ENCODE results near the gene CHRNB1. TPM values are rescaled to one million over a fixed set of nuclear protein-coding genes. Genes with fewer than 3 reads are reported as not detected.

The CHRNB1 gene, protein sequence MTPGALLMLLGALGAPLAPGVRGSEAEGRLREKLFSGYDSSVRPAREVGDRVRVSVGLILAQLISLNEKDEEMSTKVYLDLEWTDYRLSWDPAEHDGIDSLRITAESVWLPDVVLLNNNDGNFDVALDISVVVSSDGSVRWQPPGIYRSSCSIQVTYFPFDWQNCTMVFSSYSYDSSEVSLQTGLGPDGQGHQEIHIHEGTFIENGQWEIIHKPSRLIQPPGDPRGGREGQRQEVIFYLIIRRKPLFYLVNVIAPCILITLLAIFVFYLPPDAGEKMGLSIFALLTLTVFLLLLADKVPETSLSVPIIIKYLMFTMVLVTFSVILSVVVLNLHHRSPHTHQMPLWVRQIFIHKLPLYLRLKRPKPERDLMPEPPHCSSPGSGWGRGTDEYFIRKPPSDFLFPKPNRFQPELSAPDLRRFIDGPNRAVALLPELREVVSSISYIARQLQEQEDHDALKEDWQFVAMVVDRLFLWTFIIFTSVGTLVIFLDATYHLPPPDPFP
- 2.3 and 3.9 TPM in 2 replicates for total RNA-seq

DNA sequence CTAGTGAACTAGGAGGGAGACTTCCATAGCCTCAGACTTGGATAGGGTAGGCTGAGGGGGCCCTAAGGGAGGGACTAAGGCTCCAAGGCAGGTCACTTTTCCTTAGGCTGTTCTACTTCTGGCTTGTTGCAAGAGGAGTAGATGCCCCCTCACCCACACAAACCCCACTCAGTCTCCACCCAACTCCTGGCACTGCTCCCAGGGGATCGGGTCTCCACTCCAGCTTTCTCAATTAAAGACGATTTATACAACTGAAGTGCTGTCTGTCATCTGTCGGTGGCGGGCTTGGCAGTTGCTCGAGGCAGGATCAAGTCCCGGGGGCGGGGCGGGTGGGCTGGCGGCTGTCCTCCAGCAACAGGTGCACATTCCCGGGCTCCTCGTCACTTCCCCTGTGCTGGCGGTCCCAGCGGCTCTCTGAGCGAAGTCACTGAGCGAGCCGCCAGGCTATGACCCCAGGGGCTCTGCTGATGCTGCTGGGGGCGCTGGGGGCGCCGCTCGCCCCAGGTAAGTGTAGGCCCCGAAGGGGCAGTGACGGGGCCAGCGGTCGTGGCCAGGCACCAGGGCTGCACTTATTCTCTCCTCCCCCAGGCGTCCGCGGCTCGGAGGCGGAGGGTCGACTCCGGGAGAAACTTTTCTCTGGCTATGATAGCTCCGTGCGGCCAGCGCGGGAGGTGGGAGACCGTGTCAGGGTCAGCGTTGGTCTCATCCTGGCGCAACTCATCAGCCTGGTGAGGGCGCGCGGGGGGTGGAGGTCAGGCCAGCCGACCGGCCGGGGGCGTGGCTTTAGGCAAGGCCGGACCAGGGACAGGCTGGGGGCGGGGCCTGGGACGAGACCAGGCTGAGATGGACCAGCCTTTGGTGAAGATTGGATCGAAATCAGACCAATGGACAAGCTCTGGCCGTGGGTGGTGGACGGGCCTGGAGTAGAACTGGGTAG, at the start of gene CHRNB1:
Gene CHRNB1, plus strand, starts transcription at position 380 of the 937 bp plus-strand sequence. Its CDS starts 67 bp downstream, at position 447.

DNA sequence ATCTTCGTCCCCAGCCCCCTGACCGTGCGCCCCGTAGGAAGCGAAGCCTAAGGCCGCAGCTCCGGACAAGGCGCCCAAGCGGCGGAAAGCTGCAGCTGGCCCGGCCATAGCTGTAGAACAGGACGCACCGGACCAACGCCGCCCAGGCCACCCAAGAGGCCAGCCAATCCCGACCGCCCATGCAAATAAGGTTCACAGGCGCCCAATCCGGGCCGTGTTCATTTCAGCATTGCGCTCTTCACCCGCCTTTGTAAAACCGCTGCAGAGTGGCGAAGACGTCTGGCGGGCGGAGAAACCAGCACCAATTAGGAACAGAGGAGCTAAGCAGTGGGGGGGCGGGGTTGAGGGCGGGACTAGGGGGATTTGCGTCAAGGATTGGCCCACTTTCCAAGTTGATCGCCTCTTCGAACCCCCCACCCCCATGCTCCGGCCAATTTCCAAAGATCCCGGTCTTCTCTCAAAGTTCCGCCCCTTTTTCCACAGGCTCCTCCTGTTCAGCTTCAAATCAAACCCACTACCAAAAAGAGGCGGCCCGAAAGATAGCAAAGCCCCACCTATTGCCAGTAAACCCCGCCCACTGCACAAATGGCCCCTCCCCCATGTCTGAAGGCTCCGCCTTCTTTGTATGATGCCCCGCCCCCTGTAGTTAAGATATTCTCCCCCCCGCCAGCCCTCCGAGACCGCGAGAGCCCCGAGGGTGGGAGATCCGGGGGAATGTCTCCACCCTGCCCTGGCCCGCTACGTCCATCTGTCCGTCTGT, 40.7 kb upstream of the CHRNB1 start, which contains the start of gene TMEM256:
Gene TMEM256, minus strand, starts transcription at position 121 of the 760 bp plus-strand sequence. Its CDS starts 13 bp downstream, at position 108.

DNA sequence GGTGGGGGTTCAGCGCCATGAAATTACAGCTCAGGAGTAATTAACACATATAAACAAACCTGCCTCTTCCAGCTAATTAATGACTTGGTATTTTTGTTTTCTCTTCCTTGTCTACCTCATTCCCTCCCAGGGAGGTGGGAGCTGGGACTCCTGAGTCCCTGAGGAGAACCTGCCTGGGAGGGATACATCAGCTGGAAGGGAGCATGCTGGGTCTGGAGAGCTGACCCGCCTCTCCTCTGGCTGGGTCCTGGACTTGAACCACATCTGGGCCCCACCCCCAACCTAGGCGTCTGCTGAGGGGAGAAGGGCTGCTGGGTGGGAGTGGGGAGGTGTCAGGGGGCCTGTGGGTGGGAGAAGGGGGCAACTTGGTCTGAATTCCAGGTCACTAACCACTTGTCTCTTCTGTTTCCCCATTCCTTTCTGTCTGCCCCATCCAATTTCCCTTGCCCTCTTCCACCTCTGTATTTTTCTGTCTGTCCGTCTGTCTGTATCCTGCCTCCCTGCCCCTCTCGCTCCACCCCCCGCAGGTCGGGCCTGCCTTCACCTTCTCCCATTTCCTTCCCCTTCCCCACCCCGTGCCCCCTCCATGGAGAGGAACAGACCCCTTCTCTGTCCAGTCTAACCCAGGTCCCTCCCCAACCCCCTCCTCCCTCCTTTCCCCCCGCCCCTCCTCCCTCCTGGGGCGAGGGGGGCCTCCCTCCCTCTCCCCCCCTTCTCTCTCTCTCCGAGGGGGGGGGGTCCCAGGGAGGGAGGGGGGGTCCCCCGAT, 37.2 kb upstream of the CHRNB1 start, which contains the start of gene NLGN2:
Gene NLGN2, plus strand, starts transcription at position 361 of the 767 bp plus-strand sequence. CDS start 411 bp downstream, outside the sequence.

GRCh38 chr17:7419819-7420610, 24.8 kb upstream of the CHRNB1 start, which contains the start of gene SPEM1:
TSS of gene SPEM1 (plus strand) at chr17:7420324. CDS start at chr17:7420385, 61 bp downstream.

DNA sequence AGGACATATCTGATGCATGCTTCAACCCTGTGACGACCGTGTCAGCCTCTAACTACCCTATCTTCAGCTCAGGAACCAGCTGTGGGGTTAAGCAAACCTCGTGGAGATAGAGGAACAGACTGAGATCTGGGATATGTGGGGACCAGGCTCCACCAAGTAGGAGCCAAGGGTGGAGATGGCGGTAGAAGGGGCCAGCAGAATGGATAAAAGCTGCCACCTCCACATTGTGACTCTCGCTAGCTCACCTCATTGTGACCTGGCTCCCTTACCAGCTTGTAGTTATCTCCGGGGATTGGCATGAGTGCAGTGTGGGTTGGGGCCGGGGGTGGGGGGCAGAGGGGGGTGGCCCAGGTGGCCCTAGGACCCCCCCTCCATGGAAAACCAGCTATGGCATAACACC, 19.5 kb upstream of the CHRNB1 start, which contains the start of gene SPEM2:
Gene SPEM2, plus strand, starts transcription at position 301 of the 400 bp plus-strand sequence. Its CDS starts 73 bp downstream, at position 374.

DNA sequence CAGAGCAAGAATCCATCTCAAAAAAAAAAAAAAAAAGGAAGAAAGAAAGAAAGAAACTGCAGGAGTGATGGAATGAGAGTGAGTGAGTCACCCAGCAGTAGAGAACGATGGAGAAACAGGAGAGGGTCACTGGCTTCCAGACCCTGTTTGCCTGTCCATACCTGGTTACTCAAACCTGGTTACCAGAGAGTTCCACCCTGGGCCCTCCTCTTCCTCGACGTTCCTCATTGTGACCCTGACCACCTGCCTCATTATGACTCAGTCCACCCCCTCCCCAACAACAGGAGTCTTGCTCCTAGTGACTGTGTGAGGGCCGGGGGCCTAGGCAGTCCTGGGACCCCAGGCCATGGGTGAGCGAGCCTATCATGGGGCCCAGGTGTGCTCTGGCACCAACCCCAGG, 16.3 kb upstream of the CHRNB1 start, which contains the start of gene SPEM3:
Gene SPEM3, plus strand, starts transcription at position 301 of the 400 bp plus-strand sequence. Its CDS starts 46 bp downstream, at position 347.

DNA sequence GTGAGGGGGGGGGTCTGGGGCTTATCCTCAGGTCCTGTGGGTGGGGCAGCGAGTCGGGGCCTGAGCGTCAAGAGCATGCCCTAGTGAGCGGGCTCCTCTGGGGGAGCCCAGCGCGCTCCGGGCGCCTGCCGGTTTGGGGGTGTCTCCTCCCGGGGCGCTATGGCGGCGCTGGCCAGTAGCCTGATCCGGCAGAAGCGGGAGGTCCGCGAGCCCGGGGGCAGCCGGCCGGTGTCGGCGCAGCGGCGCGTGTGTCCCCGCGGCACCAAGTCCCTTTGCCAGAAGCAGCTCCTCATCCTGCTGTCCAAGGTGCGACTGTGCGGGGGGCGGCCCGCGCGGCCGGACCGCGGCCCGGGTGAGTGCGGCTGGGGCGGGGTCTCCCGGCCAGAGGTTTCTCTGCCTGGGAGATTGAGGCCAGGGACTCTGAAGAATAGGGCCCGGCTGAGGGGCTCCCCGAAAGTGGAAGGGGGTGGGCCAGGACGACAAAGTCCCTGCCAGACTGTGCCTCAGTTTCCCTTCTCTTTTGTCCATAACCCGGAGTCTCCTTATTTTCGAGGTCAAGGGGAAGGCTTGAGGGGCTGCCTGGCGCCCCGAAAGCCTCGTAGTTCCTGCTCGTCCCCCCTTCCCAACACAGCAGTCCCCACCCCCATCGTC, 5.3 kb upstream of the CHRNB1 start, which contains the start of gene FGF11:
Gene FGF11, plus strand, starts transcription at position 51 of the 651 bp plus-strand sequence. Its CDS starts 109 bp downstream, at position 160.

DNA sequence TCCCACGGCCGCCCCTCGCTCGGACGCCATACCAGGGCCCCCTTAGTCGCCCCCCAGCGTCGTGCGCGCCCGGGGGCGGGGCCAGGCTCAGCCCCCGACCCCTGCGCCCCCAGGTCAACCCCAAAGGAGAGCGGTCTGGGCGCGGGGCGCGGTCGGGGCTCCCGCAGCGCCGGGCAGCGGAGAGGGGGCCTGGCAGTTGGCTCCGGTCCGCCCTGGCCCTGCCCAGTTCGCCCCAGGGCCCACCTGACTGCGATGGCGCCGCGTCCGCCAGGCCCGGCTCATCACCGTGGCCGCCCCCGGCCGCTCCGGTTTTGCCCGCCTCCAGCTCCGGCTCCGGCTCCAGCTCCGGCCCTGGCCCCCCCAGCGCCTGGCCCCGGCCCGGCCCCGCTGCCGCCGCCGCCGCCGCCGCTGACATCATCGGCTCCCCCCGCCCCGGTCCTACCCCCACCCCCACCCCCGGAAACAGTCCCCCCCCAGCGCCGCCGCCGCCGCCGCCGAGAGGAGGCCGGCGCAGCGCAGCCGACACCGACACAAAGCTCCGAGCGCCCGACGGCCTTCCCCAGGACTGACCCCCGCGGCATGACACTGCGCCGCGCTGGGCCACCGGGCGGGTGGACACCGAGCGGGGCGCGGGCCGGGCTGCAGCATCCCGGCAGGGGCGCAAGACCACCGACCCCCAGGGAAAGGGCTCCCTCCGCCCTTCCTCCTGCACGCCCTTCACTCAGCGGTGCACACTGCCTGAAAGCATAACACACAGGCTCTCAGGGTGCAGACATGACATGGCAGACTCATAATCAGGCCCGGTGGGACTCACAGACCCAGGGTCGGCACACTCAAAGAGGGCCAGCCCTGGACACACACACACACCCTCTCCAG, 34.6 kb downstream of the CHRNB1 start, which contains the start of gene ZBTB4:
Gene ZBTB4, minus strand, starts transcription at position 419 of the 876 bp plus-strand sequence. CDS start 12,830 bp downstream, outside the sequence.

DNA sequence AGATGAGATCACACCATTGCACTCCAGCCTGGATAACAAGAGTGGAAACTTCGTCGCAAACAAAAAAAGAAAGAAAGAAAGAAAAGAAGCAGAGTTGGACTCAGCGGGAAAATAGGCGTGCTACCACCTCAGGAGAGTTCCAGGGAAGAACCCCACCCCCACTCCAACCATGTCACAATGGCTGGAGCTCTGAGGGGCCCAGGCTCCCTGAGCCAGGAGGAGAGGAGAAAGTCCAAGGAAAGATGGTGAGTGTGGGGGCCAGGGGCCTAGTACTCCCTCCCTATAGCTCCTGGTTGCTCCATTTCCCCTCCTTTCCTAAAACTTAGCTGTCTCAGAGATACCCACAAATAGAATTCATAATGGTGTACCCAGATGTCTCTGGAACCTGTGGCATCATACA, 36.4 kb downstream of the CHRNB1 start, which contains the start of gene SLC35G6:
Gene SLC35G6, plus strand, starts transcription at position 172 of the 400 bp plus-strand sequence. Its CDS starts 71 bp downstream, at position 243.

GRCh38 chr17:7484067-7484918, 39.4 kb downstream of the CHRNB1 start, which contains the start of gene POLR2A:
TSS of gene POLR2A (plus strand) at chr17:7484366.

Other genes starting within 250 kb of the CHRNB1 start
- gene DLG4, start 225.2 kb upstream of the CHRNB1 start, total RNA-seq: 12.7 and 16.3 TPM in 2 replicates
- 261 and 425 TPM in 2 replicates for gene ACADVL, start 225.1 kb upstream of the CHRNB1 start, total RNA-seq
- gene DVL2, start 210.5 kb upstream of the CHRNB1 start, total RNA-seq: 49.8 and 59.5 TPM in 2 replicates
- 40.0 and 40.8 TPM in 2 replicates for gene PHF23, start 205.6 kb upstream of the CHRNB1 start, total RNA-seq
- gene GABARAP, start 202.6 kb upstream of the CHRNB1 start, total RNA-seq: 118 and 275 TPM in 2 replicates
- gene CTDNEP1, start 193.3 kb upstream of the CHRNB1 start, total RNA-seq: 14.4 and 19.9 TPM in 2 replicates
- gene ELP5, start 192.8 kb upstream of the CHRNB1 start, total RNA-seq: 22.0 and 57.3 TPM in 2 replicates
- 0.19 and 1.7 TPM in 2 replicates for gene CLDN7, start 182.6 kb upstream of the CHRNB1 start, total RNA-seq
- under 0.01 and 0.28 TPM in 2 replicates for gene SLC2A4, start 163.3 kb upstream of the CHRNB1 start, total RNA-seq
- 0.56 TPM in 1 of 2 replicates, not detected in the other for gene YBX2, start 150.4 kb upstream of the CHRNB1 start, total RNA-seq
- gene EIF5A, start 137.4 kb upstream of the CHRNB1 start, total RNA-seq: 474 and 1,218 TPM in 2 replicates
- gene GPS2, start 129.7 kb upstream of the CHRNB1 start, total RNA-seq: 26.8 and 41.8 TPM in 2 replicates
- 12.7 and 23.8 TPM in 2 replicates for gene NEURL4, start 115.7 kb upstream of the CHRNB1 start, total RNA-seq
- 0.56 and 0.58 TPM in 2 replicates for gene ACAP1, start 108.5 kb upstream of the CHRNB1 start, total RNA-seq
- 10.4 and 13.5 TPM in 2 replicates for gene KCTD11, start 92.9 kb upstream of the CHRNB1 start, total RNA-seq
- not detected in 2 replicates for gene TMEM95, start 89.9 kb upstream of the CHRNB1 start, total RNA-seq
- under 0.01 and 0.28 TPM in 2 replicates for gene TNK1, start 64.0 kb upstream of the CHRNB1 start, total RNA-seq
- gene PLSCR3, start 50.5 kb upstream of the CHRNB1 start, total RNA-seq: 14.4 and 15.5 TPM in 2 replicates
- 88.0 and 144 TPM in 2 replicates for gene TMEM256, start 41.0 kb upstream of the CHRNB1 start, total RNA-seq
- gene NLGN2, start 37.2 kb upstream of the CHRNB1 start, total RNA-seq: 2.3 and 4.2 TPM in 2 replicates
- not detected in 2 replicates for gene SPEM1, start 24.7 kb upstream of the CHRNB1 start, total RNA-seq
- gene SPEM2, start 19.4 kb upstream of the CHRNB1 start, total RNA-seq: not detected in 2 replicates
- not detected in 2 replicates for gene SPEM3, start 16.2 kb upstream of the CHRNB1 start, total RNA-seq
- gene TMEM102, start 9.6 kb upstream of the CHRNB1 start, total RNA-seq: 1.5 and 2.3 TPM in 2 replicates
- 2.5 and 14.7 TPM in 2 replicates for gene FGF11, start 5.5 kb upstream of the CHRNB1 start, total RNA-seq
- gene ZBTB4, start 34.6 kb downstream of the CHRNB1 start, total RNA-seq: 14.8 and 21.4 TPM in 2 replicates
- not detected in 2 replicates for gene SLC35G6, start 36.4 kb downstream of the CHRNB1 start, total RNA-seq
- 49.6 and 88.0 TPM in 2 replicates for gene POLR2A, start 39.3 kb downstream of the CHRNB1 start, total RNA-seq
- gene TNFSF12, start 104.0 kb downstream of the CHRNB1 start, total RNA-seq: 3.6 and 14.1 TPM in 2 replicates
- gene TNFSF13, start 113.7 kb downstream of the CHRNB1 start, total RNA-seq: 0.38 and 1.1 TPM in 2 replicates
- 71.0 and 99.3 TPM in 2 replicates for gene SENP3, start 116.9 kb downstream of the CHRNB1 start, total RNA-seq
- gene CD68, start 134.6 kb downstream of the CHRNB1 start, total RNA-seq: 7.5 and 15.2 TPM in 2 replicates
- gene MPDU1, start 138.8 kb downstream of the CHRNB1 start, total RNA-seq: 54.4 and 115 TPM in 2 replicates
- 0.28 and 0.38 TPM in 2 replicates for gene SOX15, start 145.0 kb downstream of the CHRNB1 start, total RNA-seq
- 50.2 and 58.1 TPM in 2 replicates for gene FXR2, start 169.8 kb downstream of the CHRNB1 start, total RNA-seq
- 25.5 and 30.2 TPM in 2 replicates for gene SAT2, start 182.8 kb downstream of the CHRNB1 start, total RNA-seq
- gene SHBG, start 185.1 kb downstream of the CHRNB1 start, total RNA-seq: 0.19 and 0.28 TPM in 2 replicates
- not detected in 2 replicates for gene ATP1B2, start 205.9 kb downstream of the CHRNB1 start, total RNA-seq
- gene TP53, start 242.4 kb downstream of the CHRNB1 start, total RNA-seq: 16.3 and 28.4 TPM in 2 replicates
- 3.1 and 7.9 TPM in 2 replicates for gene WRAP53, start 243.4 kb downstream of the CHRNB1 start, total RNA-seq